Epidermal melanocyte (primary cell): ENCODE data around the gene ROMO1.
"Not testable (repeated sequence)": the region's sequence is repeated elsewhere in the genome, so short reads cannot be mapped to it uniquely, and the experiment has no call there.

Source experiments
- DNase-seq: peaks from one replicate; pipeline ENCODE4 v3.0.0; 2011; ENCODE audit warnings: low spot score; ENCODE audit not compliant: insufficient read length

The ROMO1 gene

DNA sequence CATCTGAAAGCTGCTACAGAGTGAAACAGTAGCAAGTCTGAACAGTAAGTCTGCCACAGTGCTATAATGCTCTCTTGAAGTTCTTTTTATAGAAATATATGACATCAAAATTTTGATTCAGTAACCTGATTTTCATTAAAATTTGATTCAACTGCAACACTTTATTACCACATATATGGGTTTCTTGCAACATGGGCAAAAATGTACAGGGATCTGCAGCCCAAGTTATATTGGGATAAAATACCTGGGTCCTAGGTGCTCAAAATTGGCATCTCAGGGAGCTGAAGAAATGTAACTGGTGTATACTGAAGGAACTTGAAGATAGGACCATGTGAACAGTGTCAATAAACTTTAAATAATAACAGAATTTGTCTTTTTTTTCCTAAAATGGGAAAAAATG is 10.8 kb downstream of the ROMO1 start:
- DNase-seq = no peak

DNA sequence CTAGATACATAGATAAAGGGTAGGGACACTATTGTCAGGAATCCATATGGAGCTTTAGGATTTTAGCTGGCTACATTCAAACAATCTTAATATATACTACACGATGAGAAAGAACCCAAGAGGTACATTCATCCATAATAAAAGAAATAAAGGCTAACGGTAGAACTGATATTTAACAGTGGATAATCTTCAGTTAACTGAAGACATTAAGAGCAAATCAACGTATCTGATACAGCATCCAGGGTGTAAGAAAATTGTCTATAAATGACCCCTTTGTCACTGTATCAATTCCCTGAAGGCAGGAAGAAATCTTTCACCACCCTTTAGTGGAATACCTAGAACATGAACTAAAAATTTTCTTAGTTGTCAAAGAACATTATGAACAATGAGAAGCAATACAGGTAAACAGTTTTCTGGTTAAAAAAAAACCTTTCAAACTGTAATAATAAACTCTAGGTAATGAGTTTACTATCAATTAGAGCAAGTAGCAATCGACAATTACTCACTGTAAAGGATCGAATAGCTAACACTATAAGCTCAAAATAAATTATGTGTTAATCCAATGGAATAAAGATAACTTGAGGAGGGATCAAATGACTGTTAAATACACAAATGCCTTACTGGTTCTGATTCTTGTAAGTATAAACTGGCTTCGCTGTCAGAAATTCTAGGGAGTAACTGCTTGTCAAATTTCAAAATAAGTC is 11.8 kb downstream of the ROMO1 start:
- no peak for DNase-seq

DNA sequence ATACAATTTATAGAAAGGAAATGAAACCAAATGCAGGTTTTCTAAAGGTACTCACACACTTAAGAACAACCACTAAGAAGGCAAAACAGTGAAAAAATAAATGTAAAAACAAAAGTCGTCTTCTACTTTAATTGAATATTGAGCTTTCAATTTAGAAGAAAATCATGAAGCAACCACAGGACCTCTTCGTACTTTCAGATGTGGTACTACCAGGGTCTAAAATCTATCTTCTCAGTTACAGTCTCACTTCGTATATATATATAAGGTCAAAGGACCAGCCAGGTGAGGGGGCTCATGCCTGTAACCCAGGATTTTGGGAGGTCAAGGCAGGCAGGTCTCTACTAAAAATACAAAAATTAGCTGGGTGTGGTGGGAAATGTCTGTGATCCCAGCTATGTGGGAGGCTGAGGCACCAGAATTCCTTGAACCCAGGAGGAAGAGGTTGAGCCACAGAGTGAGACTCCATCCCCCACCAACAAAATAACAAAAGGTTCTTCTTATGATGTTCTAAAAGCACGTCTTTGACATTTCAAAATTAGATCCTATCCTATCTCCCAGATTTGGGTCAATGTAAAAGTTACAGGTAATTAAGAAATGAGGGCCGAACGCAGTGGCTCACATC is 12.5 kb downstream of the ROMO1 start:
- no peak for DNase-seq

DNA sequence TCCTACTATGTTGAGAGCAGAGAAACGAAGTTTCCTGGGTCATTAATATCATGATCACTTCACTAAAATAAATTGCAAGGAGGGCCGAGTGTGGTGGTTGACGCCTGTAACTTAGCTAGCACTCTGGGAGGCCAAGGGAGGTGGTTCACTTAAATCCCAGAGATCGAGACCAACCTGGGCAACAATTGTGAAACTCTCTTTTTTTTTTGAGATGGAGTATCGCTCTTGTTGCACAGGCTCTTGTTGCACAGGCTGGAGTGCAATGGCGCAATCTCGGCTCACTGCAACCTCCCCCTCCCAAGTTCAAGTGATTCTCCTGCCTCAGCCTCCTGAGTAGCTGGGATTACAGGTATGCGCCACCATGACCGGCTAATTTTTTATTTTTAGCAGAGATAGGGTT is 13.9 kb downstream of the ROMO1 start:
- not testable (repeated sequence) for DNase-seq

DNA sequence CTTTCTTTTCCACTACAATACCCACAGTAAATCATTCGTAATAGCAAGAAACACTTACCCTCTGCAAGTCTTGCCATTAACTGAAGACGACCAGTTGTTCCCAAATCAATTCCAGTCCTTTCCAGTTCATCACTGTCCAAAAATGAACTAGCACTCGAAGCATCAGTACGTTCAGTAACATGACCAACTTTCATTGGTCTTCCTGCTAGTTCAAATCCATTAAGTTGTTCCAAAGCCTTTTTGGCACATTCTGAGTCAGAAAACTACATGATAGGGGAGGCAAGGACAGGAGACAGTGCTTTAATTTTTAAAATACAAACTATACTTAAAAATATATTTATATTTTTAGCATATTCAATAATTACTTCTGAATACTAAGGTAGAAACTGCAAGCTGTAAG is 14.9 kb downstream of the ROMO1 start:
- DNase-seq = no peak

DNA sequence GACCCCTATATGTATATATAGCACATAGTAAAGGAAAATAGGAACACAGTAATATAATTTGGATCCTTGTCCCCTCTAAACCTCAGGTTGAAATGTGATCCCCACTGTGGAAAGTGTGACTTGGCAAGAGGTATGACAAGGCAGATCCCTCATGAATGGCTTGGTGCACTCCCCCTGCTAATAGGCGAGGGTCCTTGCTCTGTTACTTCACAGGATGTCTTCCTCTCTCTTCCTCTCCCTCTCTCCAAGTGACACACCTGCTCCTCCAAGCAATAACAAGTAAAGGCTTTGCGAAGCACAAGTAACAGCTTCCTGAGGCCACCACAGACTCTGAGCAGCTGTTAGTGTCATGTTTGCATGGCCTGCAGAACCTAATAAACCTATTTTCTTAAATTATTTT is 16.4 kb downstream of the ROMO1 start:
- DNase-seq = no peak

DNA sequence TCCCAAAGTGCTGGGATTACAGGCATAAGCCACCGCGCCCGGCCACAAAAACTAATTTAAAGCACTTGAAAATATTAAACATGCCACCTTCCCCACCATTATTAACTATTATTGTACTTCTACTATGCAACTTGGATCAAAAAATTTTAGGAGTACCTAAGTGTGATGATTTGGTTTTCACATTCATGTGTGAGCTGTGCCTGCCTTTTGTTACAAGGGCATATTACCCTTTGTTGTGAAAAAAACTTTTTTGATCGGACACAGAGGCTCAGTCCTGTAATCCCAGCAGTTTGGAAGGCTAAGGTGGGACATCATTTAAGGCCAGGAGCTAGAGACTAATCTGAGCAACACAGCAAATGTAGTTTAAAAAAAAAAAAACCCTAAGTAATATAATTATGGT is 17.1 kb downstream of the ROMO1 start:
- no peak for DNase-seq

DNA sequence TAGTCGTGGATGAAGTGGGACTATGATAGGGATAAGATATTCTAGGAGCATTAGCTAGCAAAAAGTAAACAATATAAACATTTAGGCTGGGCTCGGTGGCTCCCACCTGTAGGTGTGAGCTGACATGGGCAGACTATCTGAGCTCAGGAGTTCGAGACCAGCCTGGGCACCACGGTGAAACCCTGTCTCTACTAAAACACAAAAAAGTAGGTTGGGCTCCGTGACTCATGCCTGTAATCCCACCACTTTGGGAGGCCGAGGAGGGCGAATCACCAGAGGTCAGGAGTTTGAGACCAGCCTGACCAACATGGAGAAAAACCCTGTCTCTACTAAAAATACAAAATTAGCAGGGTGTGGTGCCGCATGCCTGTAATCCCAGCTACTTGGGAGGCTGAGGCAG is 19.1 kb downstream of the ROMO1 start:
- DNase-seq = not testable (repeated sequence)

DNA sequence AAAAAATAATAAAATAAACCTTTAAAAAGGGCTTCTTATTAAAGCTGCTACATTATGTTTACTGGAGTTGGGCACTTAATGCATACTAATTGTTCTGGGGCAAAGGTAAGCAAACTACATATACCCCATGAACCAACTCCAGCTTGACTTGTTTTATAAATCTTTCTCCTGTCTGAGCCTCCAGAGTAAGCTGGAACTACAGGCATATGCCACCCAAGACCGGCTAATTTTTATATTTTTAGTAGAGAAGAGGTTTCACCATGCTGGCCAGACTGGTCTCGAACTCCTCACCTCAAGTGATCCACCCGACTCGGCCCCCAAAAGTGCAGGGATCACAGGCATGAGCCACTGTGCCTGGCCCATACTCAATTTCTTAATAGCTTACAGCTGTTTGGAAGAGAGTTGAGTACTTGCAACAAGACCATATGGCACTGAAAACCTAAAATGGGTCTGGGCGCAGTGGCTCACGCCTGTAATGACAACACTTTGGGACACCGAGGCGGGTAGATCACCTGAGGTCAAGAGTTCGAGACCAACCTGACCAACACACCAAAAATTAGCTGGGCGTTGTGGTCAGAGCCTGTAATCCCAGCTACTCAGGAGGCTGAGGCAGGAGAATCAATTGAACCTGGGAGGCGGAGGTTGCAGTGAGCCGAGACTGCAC is 19.9 kb downstream of the ROMO1 start:
- DNase-seq = no peak

DNA sequence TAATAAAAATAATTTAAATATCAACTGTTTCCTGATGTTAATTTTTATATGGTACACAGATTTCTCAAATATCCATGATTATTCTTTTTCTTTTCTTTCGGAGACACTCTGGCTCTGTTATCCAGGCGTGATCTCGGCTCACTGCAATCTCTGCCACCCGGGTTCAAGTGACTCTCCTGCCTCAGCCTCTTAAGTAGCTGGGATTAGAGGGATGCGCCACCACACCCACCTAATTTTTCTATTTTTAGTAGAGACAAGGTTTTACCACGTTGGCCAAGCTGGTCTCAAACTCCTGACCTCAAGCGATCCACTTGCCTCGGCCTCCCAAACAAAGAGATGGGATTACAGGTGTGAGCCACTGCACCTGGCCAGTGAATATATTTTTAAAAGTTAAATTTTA is 20.5 kb downstream of the ROMO1 start:
- no peak for DNase-seq

DNA sequence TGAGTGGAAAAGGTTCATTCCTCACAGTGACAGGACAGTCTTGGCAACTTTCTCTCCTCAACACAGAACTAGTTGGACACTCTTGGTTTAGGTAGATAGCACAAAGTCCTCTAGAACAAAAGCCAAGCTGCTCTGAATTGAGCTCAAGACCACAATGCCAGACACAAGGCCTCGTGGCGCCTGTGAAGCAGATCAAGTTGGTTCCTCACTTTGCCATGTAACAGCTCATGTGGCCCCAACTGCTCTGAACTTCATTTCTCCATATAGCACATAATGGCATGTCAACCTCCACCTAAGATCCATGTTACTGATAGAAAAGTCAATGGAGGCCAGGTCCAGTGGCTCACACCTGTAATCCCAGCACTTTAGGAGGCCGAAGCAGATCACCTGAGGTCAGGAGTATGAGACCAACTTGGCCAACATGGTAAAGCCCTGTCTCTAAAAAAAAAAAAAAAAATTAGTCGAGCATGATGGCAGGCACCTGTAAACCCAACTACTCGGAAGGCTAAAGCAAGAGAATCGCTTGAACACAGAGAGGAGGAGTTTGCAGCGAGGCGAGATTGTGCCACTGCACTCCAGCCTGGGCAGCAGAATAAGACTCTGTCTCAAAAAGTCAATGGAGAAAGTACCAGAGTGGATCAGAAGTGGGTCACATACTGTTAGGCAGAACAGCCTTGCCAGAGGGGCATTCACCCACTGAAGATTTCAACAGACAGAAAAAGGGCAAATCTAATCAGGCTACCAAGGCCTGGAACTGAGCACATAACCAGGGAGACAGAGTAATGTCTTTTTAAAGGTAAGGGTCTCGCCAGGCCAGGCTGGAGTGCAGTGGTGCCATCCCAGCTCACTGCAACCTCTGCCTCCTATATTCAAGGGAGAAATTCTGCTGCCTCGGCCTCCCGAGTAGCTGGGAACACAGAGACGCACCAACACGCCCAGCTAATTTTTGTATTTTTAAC is 21.2 kb downstream of the ROMO1 start:
- no peak for DNase-seq

DNA sequence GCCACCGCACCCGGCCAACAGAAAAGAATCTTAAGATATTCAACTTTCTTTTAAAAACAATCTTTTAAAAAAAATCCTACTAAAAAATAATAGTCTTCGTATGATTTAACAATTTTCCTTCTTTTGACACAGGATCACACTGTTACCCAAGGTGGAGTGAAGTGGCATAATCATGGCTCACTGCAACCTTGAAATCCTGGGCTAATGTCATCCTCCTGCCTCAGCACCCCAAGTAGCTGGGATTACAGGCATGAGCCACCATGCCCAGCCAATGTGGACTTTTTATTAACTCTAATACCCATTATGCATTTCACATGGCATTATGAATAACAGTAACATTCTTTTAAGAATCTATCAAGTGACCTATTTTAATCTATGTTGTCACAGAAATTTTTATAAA is 22.0 kb downstream of the ROMO1 start:
- no peak for DNase-seq

DNA sequence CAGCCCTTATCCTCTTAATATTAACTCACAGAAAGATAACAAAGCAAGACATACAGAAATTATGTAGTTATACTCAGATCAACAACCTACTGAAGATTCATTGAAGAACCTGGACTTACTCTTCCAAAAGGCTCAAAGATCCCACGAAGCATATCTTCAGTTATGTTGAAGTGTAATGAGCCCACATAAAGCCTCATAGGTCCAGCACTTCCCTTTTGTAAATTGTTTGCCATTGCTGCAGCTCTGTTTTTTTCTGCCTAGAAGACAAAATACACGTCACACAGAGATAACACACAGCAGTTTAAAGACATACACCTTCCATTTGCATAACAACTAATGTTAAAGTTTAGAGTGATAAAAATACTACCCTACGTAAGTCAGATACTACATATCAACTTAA is 22.4 kb downstream of the ROMO1 start:
- DNase-seq = no peak

DNA sequence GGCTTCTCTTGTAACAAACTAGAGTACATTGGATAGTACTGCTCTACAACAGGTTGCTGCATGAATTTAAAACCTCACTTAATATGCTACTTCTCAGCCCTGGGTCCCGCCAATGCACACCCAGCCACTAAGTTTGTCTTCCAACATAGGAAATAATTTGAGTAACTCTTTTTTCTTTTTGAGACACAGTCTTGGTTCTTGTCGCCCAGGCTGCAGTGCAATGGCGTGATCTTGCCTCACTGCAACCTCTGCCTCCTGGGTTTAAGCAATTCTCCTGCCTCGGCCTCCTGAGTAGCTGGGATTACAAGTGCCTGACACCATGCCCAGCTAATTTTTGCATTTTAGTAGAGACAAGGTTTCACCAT is 24.1 kb downstream of the ROMO1 start:
- DNase-seq = not testable (repeated sequence)

DNA sequence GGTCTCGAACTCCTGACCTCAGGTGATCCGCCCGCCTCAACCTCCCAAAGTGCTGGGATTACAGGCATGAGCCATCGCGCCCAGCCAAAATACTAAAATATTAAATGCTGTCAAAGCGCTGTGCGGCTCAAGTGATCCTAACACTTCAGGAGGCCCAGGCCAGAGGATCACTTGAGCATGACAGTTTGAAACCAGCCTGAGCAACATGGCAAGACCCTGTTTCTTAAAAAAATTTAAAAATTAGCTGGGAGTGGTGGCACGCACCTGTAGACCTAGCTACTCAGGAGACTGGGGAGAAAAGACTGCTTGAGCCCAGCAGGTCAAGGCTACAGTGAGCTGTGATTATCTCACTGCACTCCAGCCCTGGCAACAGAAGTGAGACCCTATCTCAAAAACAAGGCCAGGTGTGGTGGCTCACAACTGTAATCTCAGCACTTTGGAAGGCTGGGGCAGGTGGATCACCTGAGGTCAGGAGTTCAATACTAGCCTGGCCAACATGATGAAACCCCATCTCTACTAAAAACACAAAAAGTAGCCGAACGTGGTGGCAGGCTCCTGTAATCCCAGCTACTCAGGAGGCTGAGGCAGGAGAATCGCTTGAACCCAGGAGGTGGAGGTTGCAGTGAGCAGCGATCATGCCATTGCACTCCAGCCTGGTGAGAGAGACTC is 24.6 kb downstream of the ROMO1 start:
- DNase-seq = not testable (repeated sequence)

DNA sequence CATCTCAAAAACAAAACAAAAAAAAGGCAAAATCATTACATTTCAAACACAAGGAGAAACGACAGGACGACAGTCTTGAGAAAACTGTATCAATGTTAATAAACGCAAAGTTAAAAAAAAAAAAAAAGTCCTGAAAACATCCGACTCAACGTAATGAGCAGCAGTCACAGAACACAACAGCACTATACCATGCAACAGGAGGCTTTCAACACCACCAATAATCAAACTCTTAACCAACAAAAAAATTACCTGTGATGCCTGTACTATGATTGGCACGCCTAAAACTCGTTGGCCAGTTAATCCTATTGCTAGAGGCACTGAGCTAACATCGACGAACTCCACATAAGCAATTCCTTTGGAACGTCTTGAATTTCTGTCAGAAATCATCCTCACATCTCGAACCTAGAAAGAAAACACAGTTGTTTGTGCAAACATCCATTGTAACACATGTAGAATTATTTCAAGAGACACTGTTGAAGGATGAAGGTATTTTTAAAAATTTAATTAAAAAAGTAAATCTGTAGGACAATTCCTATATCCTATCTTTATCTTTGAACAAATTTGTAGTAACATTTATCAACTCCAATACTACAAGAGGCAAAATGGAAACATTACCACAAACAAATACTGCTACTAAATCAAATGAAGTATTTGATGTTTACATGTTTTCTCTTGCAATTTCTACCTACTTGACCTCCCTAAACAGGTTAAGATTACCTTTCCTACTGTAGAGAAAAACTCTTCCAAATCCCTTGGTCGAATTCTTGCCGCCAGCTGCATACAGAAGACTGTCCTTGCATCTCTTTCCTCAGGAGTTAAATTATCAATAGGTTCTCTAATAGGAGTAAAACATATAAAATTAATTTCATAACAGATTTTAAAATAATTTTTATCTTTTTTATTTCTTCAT is 25.4 kb downstream of the ROMO1 start:
- DNase-seq = no peak

DNA sequence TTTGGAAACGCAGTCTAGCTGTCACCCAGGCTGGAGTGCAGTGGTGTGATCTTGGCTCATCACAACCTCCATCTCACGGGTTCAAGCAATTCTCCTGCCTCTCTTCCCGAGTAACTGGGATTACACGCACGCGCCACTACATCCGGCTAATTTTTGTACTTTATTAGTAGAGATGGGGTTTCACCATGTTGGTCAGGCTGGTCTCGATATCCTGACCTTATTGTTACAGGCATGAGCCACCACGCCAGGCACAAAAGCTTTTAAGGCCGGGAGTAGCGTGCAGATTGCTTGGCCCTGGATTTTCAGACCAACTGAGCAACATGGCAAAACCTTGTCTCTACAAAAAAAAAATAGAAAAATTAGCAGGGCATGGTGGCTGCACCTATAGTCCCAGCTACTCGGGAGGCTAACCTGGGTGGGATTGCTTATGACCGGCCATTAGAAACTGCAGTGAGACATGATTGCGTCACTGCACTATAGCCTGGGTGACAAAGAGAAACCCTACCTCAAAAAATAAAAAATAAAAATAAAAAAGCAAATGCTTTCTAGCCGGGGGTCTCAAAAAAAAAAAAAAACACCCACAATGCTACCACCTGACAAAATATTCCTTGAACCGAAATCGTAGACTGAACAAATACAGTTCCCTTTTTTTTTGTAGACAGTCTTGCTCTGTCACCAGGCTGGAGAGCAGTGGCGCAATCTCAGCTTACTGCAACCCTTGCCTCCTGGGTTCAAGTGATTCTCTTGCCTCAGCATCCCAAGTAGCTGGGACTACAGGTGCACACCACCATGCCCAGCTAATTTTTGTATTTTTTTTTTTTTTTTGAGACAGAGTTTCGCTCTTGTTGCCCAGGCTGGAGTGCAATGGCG is 27.9 kb downstream of the ROMO1 start:
- no peak for DNase-seq

DNA sequence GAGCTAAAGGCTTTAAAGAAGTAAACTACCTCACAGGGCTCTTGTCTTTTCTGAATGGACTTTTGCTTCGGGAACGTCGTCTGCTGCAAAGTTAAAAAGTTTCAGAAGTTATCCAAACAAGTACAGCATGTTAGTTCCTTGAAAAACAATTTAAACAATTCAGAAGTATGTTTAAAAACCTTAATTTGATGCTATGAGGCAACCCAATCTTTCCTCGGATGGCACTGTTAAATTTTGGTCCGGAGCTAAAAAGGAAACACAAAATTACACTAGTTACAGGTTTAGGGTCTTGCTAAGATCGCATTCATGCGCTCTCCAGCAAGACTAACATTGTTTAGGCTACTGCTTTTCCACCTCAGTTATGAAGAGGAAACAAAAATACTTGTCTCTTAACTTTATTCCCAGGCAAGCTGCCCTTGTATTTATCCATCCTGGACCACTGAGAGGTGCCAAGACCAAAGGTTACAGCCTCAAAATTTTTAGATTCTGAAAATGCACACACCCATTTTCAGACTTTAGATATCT is 30.1 kb downstream of the ROMO1 start:
- no peak for DNase-seq
